CD8-positive, alpha-beta memory T cell (primary cell): ENCODE results near the gene SOX30. TPM values are rescaled to one million over a fixed set of nuclear protein-coding genes. Genes with fewer than 3 reads are reported as not detected.
A peak's percentile ranks its signal among the peaks of the same experiment; 100 is the strongest.

Experiments used
- CTCF ChIA-PET: fragments of 350-600 bp; sonication (Branson Sonifier 250); formaldehyde crosslinking; loops from one replicate; lab custom pipeline; 2021; ENCODE audit warnings: antibody characterized with exemption; lab: Charles Lee
- POLR2A ChIA-PET: fragments of 350-600 bp; sonication (Branson Sonifier 250); formaldehyde crosslinking; loops from one replicate; lab custom pipeline; 2021; ENCODE audit warnings: antibody characterized with exemption; lab: Charles Lee
- DNase-seq, 5 donors: peaks; one replicate each; pipeline versions ENCODE4 v3.0.0 to v3.0.0-alpha.2; 2020 to 2022; ENCODE audit warnings: mixed read lengths in 1 of 5
- H3K27ac ChIP-seq: one replicate; pipeline ENCODE4 v1.7.0; 2013; ENCODE audit warnings: low read depth, mild to moderate bottlenecking, low read length, moderate library complexity
- H3K27me3 ChIP-seq: 2 replicates; pipeline ENCODE4 v1.7.0; 2013; ENCODE audit warnings: low read length, mild to moderate bottlenecking; ENCODE audit not compliant: insufficient read depth, poor library complexity, severe bottlenecking
- H3K36me3 ChIP-seq: 2 replicates; pipeline ENCODE4 v1.7.0; 2013; ENCODE audit warnings: mild to moderate bottlenecking, low read length, moderate library complexity; ENCODE audit not compliant: insufficient read depth
- H3K4me1 ChIP-seq: 2 replicates; pipeline ENCODE4 v1.7.0; 2013; ENCODE audit warnings: mild to moderate bottlenecking, low read length, moderate library complexity; ENCODE audit not compliant: insufficient read depth
- H3K4me3 ChIP-seq: 2 replicates; pipeline ENCODE4 v1.7.0; 2013; ENCODE audit warnings: mild to moderate bottlenecking, low read length
- H3K9me3 ChIP-seq: 2 replicates; pipeline ENCODE4 v1.7.0; 2013; ENCODE audit warnings: mild to moderate bottlenecking, low read length
- H3K27ac Mint-ChIP-seq, 8 donors: one replicate each; pipeline ENCODE4 v1.8.0; 2020 to 2021; ENCODE audit warnings: mixed read lengths in 8 of 8, mild to moderate bottlenecking in 6 of 8, inconsistent platforms in 3 of 8, moderate library complexity in 3 of 8
- H3K27me3 Mint-ChIP-seq, 2 donors: one replicate each; pipeline ENCODE4 v1.8.0; 2020 to 2021; ENCODE audit warnings: mixed read lengths in 2 of 2, mild to moderate bottlenecking in 1 of 2, moderate library complexity in 1 of 2
- H3K36me3 Mint-ChIP-seq, 3 donors: one replicate each; pipeline ENCODE4 v1.8.0; 2020 to 2021; ENCODE audit warnings: mixed read lengths in 3 of 3, inconsistent platforms in 1 of 3, mild to moderate bottlenecking in 1 of 3
- H3K4me1 Mint-ChIP-seq, 3 donors: one replicate each; pipeline ENCODE4 v1.8.0; 2020 to 2021; ENCODE audit warnings: mixed read lengths in 3 of 3, inconsistent platforms in 1 of 3, mild to moderate bottlenecking in 1 of 3
- H3K4me3 Mint-ChIP-seq, 7 donors: one replicate each; pipeline ENCODE4 v1.8.0; 2020 to 2021; ENCODE audit warnings: mixed read lengths in 7 of 7, mild to moderate bottlenecking in 6 of 7, moderate library complexity in 4 of 7, inconsistent platforms in 2 of 7
- H3K9me3 Mint-ChIP-seq, 5 donors: one replicate each; pipeline ENCODE4 v1.8.0; 2020 to 2022; ENCODE audit warnings: mixed read lengths in 5 of 5, mild to moderate bottlenecking in 3 of 5, moderate library complexity in 2 of 5, inconsistent platforms in 1 of 5
- polyA plus RNA-seq: library from polyadenylated mRNA; unstranded; fragments of 300-500 nt; fragmentation: Illumina TruSeq; gene quantifications from one replicate; pipeline ENCODE4 v1.2.3, GENCODE V29; 2021
- total RNA-seq, 2 experiments: library from RNA; stranded (reverse); gene quantifications; one replicate each; pipeline ENCODE4 v1.2.3, GENCODE V29; 2021

Gene SOX30
- total and polyA plus RNA-seq, 3 experiments from 2014 or later: 0.09 to 0.28 (median 0.11) TPM

DNA sequence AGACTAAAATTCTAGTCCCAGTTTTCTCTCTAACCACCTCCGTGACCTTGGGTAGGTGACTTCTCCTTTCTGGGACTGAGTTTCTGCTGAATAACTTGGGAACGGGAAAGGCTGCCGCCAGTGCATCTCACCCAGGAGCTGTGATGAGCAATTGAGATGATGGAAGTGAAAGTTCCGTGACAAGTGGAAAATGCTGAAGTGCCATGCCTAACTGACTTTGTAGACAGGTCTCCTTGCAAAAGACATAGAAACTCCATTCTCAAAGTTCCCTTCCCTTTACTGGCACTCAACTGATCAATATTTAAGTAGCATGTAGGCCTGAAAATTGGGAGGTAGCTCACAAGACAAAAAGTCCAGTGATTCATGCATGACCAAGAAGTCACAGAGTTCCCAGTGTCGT, 70.3 kb downstream of the SOX30 start:
- H3K36me3 ChIP-seq: no peaks in the 10 kb centered on the region
- Mint-ChIP-seq H3K27ac (no peak overlapping the region), H3K9me3 (no peaks in the 10 kb centered on the region), H3K27me3 (no peaks in the 10 kb centered on the region), H3K4me1 (peaks cover 5 to 22% (median 13%) of the 10 kb centered on the region in 3 donors), H3K36me3 (no peaks in the 10 kb centered on the region), H3K4me3 (no peak overlapping the region)
- no peaks in the 10 kb centered on the region for H3K27me3 ChIP-seq
- ChIA-PET CTCF (interaction anchor here (0.6 kb wide), 1 partner anchor 161 kb away, joined by 3 read pairs; no protein-coding TSS in a partner anchor), POLR2A (no interaction called here)
- H3K9me3 ChIP-seq: no peaks in the 10 kb centered on the region
- H3K27ac ChIP-seq: no peak overlapping the region
- DNase-seq: no peak
- H3K4me1 ChIP-seq: no peaks in the 10 kb centered on the region
- H3K4me3 ChIP-seq: no peak overlapping the region

DNA sequence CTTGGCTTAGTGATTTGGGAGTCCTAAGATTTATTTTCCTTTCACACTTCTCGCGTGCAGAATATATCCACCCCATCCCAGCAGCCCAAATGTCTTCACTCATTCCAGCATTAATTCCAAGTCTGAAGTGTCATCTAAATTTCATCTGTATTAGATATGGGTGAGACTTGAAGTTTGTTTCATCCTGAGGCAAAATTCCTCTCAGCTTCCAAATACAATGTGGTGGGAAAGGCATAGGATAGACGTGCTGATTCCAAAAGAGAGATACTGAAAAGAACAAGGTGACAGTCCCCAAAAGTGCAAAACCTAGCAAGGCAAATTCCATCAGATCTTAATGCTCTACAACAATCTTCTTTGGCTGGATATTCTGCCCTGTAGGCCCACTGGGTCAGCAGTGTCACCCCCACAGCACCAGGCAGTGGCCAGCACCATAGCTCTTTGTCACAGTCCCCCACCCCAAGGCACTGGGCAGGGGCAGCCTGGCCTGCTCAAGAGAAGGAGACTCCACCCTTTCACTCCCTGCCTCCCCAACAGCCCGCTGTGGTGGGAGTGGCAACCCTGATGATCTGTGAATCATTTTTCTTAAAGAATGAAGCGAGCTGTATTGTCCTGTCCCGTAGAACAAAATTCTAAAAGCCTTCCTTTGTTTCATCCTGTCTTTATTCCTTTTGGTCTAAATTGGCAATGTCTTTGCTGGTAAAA, 74.0 kb downstream of the SOX30 start:
- Mint-ChIP-seq H3K9me3 (no peaks in the 10 kb centered on the region), H3K4me1 (peaks cover 21 to 46% (median 32%) of the 10 kb centered on the region in 3 donors), H3K27ac (peak overlapping the region in 1 of 8 donors; percentile 31), H3K36me3 (peaks cover 0 to 3% (median 0%) of the 10 kb centered on the region in 3 donors), H3K4me3 (peak overlapping the region in 1 of 7 donors; percentile 43), H3K27me3 (peaks cover 2 to 13% of the 10 kb centered on the region in 2 donors)
- Histone ChIP-seq H3K27ac (no peak overlapping the region), H3K4me3 (no peak overlapping the region), H3K4me1 (peaks cover 7% of the 10 kb centered on the region), H3K36me3 (no peaks in the 10 kb centered on the region), H3K9me3 (no peaks in the 10 kb centered on the region), H3K27me3 (no peaks in the 10 kb centered on the region)
- ChIA-PET POLR2A (interaction anchor here (0.6 kb wide), 1 partner anchor 10 kb away, joined by 3 read pairs; no protein-coding TSS in a partner anchor), CTCF (no interaction called here)
- no peak for DNase-seq

DNA sequence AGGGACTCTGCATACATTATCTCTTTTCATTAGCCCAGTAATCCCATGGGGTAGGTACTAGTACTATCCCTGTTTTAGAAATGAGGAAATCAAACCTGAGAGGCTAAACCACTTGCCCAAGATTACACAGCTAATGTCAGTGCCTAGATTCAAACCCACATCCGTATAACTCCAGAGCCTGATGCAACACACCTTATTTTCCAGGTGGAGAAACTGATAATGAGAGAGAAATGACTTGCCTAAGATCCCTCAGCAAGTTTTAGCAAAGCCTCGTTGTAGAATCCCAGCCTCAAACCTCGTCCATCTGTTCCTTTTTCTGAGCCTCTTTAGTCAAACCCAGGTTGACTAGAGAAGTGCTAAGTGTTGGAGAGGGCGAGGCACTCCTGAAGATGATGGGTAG, 75.6 kb downstream of the SOX30 start:
- peaks cover 0 to 3% (median 0%) of the 10 kb centered on the region in 3 donors for H3K36me3 Mint-ChIP-seq
- Histone ChIP-seq H3K27ac (no peak overlapping the region), H3K36me3 (no peaks in the 10 kb centered on the region), H3K4me3 (no peak overlapping the region), H3K27me3 (no peaks in the 10 kb centered on the region), H3K9me3 (no peaks in the 10 kb centered on the region), H3K4me1 (peaks cover 7% of the 10 kb centered on the region)
- H3K27me3 Mint-ChIP-seq: peaks cover 2 to 13% of the 10 kb centered on the region in 2 donors
- H3K9me3 Mint-ChIP-seq: no peaks in the 10 kb centered on the region
- DNase-seq: no peak
- POLR2A ChIA-PET: no interaction called here
- peak overlapping the region in 3 of 8 donors; percentile 9 to 57 (median 51) for H3K27ac Mint-ChIP-seq
- CTCF ChIA-PET: interaction anchor here (0.8 to 1.1 kb wide), 2 partner anchors 14 to 167 kb away, joined by 3 read pairs; partner anchors contain the start of gene LSM11
- peak overlapping the region in 6 of 7 donors; percentile 65 to 86 (median 84) for H3K4me3 Mint-ChIP-seq
- H3K4me1 Mint-ChIP-seq: peaks cover 24 to 47% (median 36%) of the 10 kb centered on the region in 3 donors

Other genes with a start within 250 kb of the SOX30 start
- gene NIPAL4, start 192.2 kb downstream of the SOX30 start, total RNA-seq: 1 to 10 TPM; 1.1 to 1.4 TPM
- gene NIPAL4, start 192.2 kb downstream of the SOX30 start, polyA plus RNA-seq: not detected
- 10 to 100 TPM; 26.5 to 26.8 TPM for gene ADAM19, start 76.7 kb downstream of the SOX30 start, total RNA-seq
- gene ADAM19, start 76.7 kb downstream of the SOX30 start, polyA plus RNA-seq: 4.1 TPM
- not detected for gene C5orf52, start 19.1 kb upstream of the SOX30 start, total RNA-seq
- not detected for gene C5orf52, start 19.1 kb upstream of the SOX30 start, polyA plus RNA-seq
- 10 to 100 TPM; 31.0 to 34.6 TPM for gene THG1L, start 79.0 kb upstream of the SOX30 start, total RNA-seq
- 4.6 TPM for gene THG1L, start 79.0 kb upstream of the SOX30 start, polyA plus RNA-seq
- 1 to 10 TPM; 7.8 to 7.9 TPM for gene LSM11, start 91.3 kb upstream of the SOX30 start, total RNA-seq
- 0.82 TPM for gene LSM11, start 91.3 kb upstream of the SOX30 start, polyA plus RNA-seq
- gene CLINT1, start 206.7 kb upstream of the SOX30 start, total RNA-seq: 10 to 100 TPM; 72.3 to 73.1 TPM
- 91.1 TPM for gene CLINT1, start 206.7 kb upstream of the SOX30 start, polyA plus RNA-seq